H1 (cell line): ENCODE data around the gene DDX1. TPM values are rescaled to one million over a fixed set of nuclear protein-coding genes. Genes with fewer than 3 reads are reported as not detected.

Source experiments
- CTCF ChIA-PET: fragments of 300-600 bp; sonication (Branson Sonifier 250); formaldehyde crosslinking; loops from one replicate; lab custom pipeline; 2021; ENCODE audit not compliant: partially characterized antibody; lab: Charles Lee
- POLR2A ChIA-PET: fragments of 300-600 bp; sonication (Branson Sonifier 250); formaldehyde crosslinking; loops from one replicate; lab custom pipeline; 2021; ENCODE audit warnings: inconsistent platforms; ENCODE audit not compliant: partially characterized antibody; lab: Charles Lee
- DNase-seq, 2 experiments: peaks; one replicate each; pipeline versions ENCODE4 v3.0.0 to v3.0.0-alpha.2; 2010 to 2022; ENCODE audit warnings: low spot score in 2 of 2, low read depth in 1 of 2, mixed read lengths in 1 of 2
- FAIRE-seq: peaks from 2 replicates; lab custom pipeline; 2011; peaks lifted over from hg19 to GRCh38; lab: Jason Lieb, UNC
- H2AFZ ChIP-seq: 2 replicates; pipeline ENCODE4 v1.8.1; 2012; ENCODE audit warnings: low read length, inconsistent platforms
- H2AK5ac ChIP-seq: 2 replicates; pipeline ENCODE4 v1.6.1; 2013; ENCODE audit warnings: low read depth, low read length
- H2BK120ac ChIP-seq: replicated peaks from 2 replicates; pipeline ENCODE3; 2013; ENCODE audit warnings: low read depth, low read length, inconsistent platforms
- H2BK12ac ChIP-seq: 2 replicates; pipeline ENCODE4 v1.6.1; 2013; ENCODE audit warnings: low read depth, low read length
- H2BK15ac ChIP-seq: 2 replicates; pipeline ENCODE4 v1.6.1; 2013; ENCODE audit warnings: low read length
- H2BK20ac ChIP-seq: 2 replicates; pipeline ENCODE4 v1.6.1; 2013; ENCODE audit warnings: low read length
- H2BK5ac ChIP-seq: 2 replicates; pipeline ENCODE4 v1.6.1; 2013; ENCODE audit warnings: low read depth, low read length
- H3K14ac ChIP-seq: 2 replicates; pipeline ENCODE4 v1.6.1; 2013; ENCODE audit warnings: inconsistent platforms; ENCODE audit not compliant: insufficient read length
- H3K18ac ChIP-seq: 2 replicates; pipeline ENCODE4 v1.6.1; 2013; ENCODE audit warnings: low read length; ENCODE audit errors: extremely low read depth
- H3K23ac ChIP-seq: 2 replicates; pipeline ENCODE4 v1.6.1; 2013; ENCODE audit warnings: inconsistent platforms; ENCODE audit not compliant: insufficient read length
- H3K23me2 ChIP-seq: 2 replicates; pipeline ENCODE4 v1.6.1; 2013; ENCODE audit warnings: low read depth, low read length
- H3K27ac ChIP-seq: 2 replicates; pipeline ENCODE4 v1.6.1; 2011; ENCODE audit warnings: low read depth, low read length, inconsistent platforms
- H3K27me3 ChIP-seq, 4 experiments: replicated peaks in 1 of 4; 1 replicate in 1 of 4; 2 replicates in 3 of 4; pipeline versions ENCODE4 v1.6.1 to v1.8.1; 2011 to 2013; ENCODE audit warnings: low read length in 3 of 4, mild to moderate bottlenecking in 3 of 4, inconsistent platforms in 2 of 4, mixed read lengths in 2 of 4, moderate library complexity in 1 of 4; ENCODE audit not compliant: control insufficient read depth in 3 of 4, insufficient read depth in 3 of 4; ENCODE audit errors: extremely low read depth in 1 of 4
- H3K36me3 ChIP-seq, 4 experiments: 2 replicates each; pipeline versions ENCODE4 v1.6.1 to v1.8.1; 2011 to 2013; ENCODE audit warnings: mild to moderate bottlenecking in 4 of 4, low read length in 3 of 4, moderate library complexity in 2 of 4, control low read depth in 1 of 4, inconsistent platforms in 1 of 4; ENCODE audit not compliant: insufficient read depth in 4 of 4, control insufficient read depth in 2 of 4
- H3K4ac ChIP-seq: replicated peaks from 2 replicates; pipeline ENCODE3; 2013; ENCODE audit warnings: low read length, low read depth, mixed read lengths, inconsistent platforms; ENCODE audit not compliant: insufficient read length
- H3K4me1 ChIP-seq, 4 experiments: replicated peaks in 1 of 4; 1 replicate in 1 of 4; 2 replicates in 3 of 4; pipeline versions ENCODE4 v1.6.1 to v1.8.1; 2011 to 2013; ENCODE audit warnings: low read length in 3 of 4, inconsistent platforms in 2 of 4, mixed read lengths in 1 of 4; ENCODE audit not compliant: insufficient read depth in 4 of 4, control insufficient read depth in 3 of 4
- H3K4me2 ChIP-seq, 2 experiments: 2 replicates each; pipeline versions ENCODE4 v1.6.1 to v1.8.1; 2011 to 2013; ENCODE audit warnings: low read depth in 2 of 2, low read length in 2 of 2, control low read depth in 1 of 2, inconsistent platforms in 1 of 2, mild to moderate bottlenecking in 1 of 2; ENCODE audit not compliant: insufficient read depth in 1 of 2
- H3K4me3 ChIP-seq, 4 experiments: fragments of 200-600, 300-600 bp in 1 of 4; sonication (generic), shearing (Covaris generic), sonication (Bioruptor Twin) in 1 of 4; 2 replicates each; pipeline versions ENCODE4 v1.5.1 to v1.8.1; 2011 to 2016; ENCODE audit warnings: low read length in 4 of 4, low read depth in 3 of 4, control low read depth in 2 of 4, inconsistent platforms in 2 of 4, mild to moderate bottlenecking in 2 of 4, mixed read lengths in 1 of 4, moderate library complexity in 1 of 4; ENCODE audit not compliant: insufficient read depth in 2 of 4; ENCODE audit errors: extremely low read depth in 1 of 4
- H3K56ac ChIP-seq: replicated peaks from 2 replicates; pipeline ENCODE3; 2013; ENCODE audit warnings: low read depth, mild to moderate bottlenecking, mixed read lengths, low read length, inconsistent platforms; ENCODE audit not compliant: insufficient read length
- H3K79me1 ChIP-seq: 2 replicates; pipeline ENCODE4 v1.6.1; 2013; ENCODE audit warnings: low read depth, low read length, control low read depth
- H3K79me2 ChIP-seq, 2 experiments: 2 replicates each; pipeline versions ENCODE4 v1.6.1 to v1.8.1; 2012 to 2013; ENCODE audit warnings: low read length in 2 of 2, mild to moderate bottlenecking in 2 of 2, inconsistent platforms in 1 of 2; ENCODE audit not compliant: insufficient read depth in 2 of 2, control insufficient read depth in 1 of 2
- H3K9ac ChIP-seq, 4 experiments: replicated peaks in 1 of 4; 1 replicate in 1 of 4; 2 replicates in 3 of 4; pipeline versions ENCODE4 v1.6.1 to v1.8.1; 2011 to 2013; ENCODE audit warnings: low read depth in 3 of 4, low read length in 3 of 4, control low read depth in 2 of 4, mild to moderate bottlenecking in 2 of 4, moderate library complexity in 2 of 4, inconsistent platforms in 1 of 4; ENCODE audit errors: extremely low read depth in 1 of 4
- H3K9me3 ChIP-seq, 2 experiments: 2 replicates each; pipeline versions ENCODE4 v1.6.1 to v1.8.1; 2012 to 2013; ENCODE audit warnings: mild to moderate bottlenecking in 2 of 2, moderate library complexity in 2 of 2, control low read depth in 1 of 2, inconsistent platforms in 1 of 2, low read depth in 1 of 2, low read length in 1 of 2, mixed read lengths in 1 of 2; ENCODE audit not compliant: insufficient read depth in 2 of 2
- H4K20me1 ChIP-seq, 2 experiments: replicated peaks in 1 of 2; 2 replicates each; pipeline versions ENCODE3 to v1.8.1; 2011 to 2013; ENCODE audit warnings: inconsistent platforms in 2 of 2, low read length in 2 of 2, mild to moderate bottlenecking in 1 of 2; ENCODE audit not compliant: insufficient read depth in 2 of 2, control insufficient read depth in 1 of 2
- H4K5ac ChIP-seq: 2 replicates; pipeline ENCODE4 v1.6.1; 2013; ENCODE audit warnings: low read length, low read depth, mixed read lengths, inconsistent platforms; ENCODE audit not compliant: insufficient read length
- H4K8ac ChIP-seq: 2 replicates; pipeline ENCODE4 v1.8.0; 2013; ENCODE audit warnings: mild to moderate bottlenecking, moderate library complexity, low read length, inconsistent platforms; ENCODE audit not compliant: insufficient read depth; ENCODE audit errors: extremely low read depth
- H4K91ac ChIP-seq: replicated peaks from 2 replicates; pipeline ENCODE3; 2013; ENCODE audit warnings: low read length, mixed read lengths, inconsistent platforms; ENCODE audit not compliant: insufficient read length
- JUND ChIP-seq: IDR thresholded peaks from 2 replicates; pipeline ENCODE4 v1.6.1; 2011; ENCODE audit warnings: mild to moderate bottlenecking, improper control_type of control experiment, low read length
- ZNF274 ChIP-seq: IDR thresholded peaks from 2 replicates; pipeline ENCODE4 v1.7.0; 2012; ENCODE audit warnings: low read length, borderline replicate concordance; ENCODE audit errors: extremely low read depth
- WGBS, 2 experiments: shearing (Covaris generic) in 1 of 2; methylation state at CpG; one replicate each; pipeline versions ENCODE4 v1.1.6 to v1.1.7; 2013 to 2015; ENCODE audit warnings: low lambda C conversion rate in 2 of 2, mixed read lengths in 2 of 2, inconsistent platforms in 1 of 2, low coverage in 1 of 2, missing lambda C conversion rate in 1 of 2; ENCODE audit not compliant: insufficient replicate concordance in 2 of 2, insufficient coverage in 1 of 2, insufficient read length in 1 of 2; ENCODE audit errors: extremely low coverage in 1 of 2, missing lambda C conversion rate in 1 of 2; 5-methylcytosine and 5-hydroxymethylcytosine counted together
- polyA plus RNA-seq, 7 experiments: library from polyadenylated mRNA; depleted of rRNA in 3 of 7; stranded (reverse) in 5 of 7; unstranded in 2 of 7; fragments of >200 nt in 5 of 7; fragments of 200-250 nt in 2 of 7; gene quantifications; 1 replicate in 5 of 7; 2 replicates in 1 of 7; 4 replicates in 1 of 7; pipeline versions ENCODE4 v1.2.1 to v1.2.3, GENCODE V29; 2011 to 2013; ENCODE audit warnings: missing spikeins in 2 of 7, mixed read lengths in 2 of 7
- total RNA-seq: library from RNA; stranded (reverse); fragmentation: NEBNext Ultra II Directional; extraction: Animal tissue kit (Norgen Biotek cat#: 25700); gene quantifications from 2 replicates; pipeline ENCODE4 v1.2.1, GENCODE V29; 2021

Gene DDX1
- total and polyA plus RNA-seq, 2 of the 8 experiments (the other 6 are each of a cell fraction or from before 2014, with no cell fraction given): 51.1 to 161 TPM

DNA sequence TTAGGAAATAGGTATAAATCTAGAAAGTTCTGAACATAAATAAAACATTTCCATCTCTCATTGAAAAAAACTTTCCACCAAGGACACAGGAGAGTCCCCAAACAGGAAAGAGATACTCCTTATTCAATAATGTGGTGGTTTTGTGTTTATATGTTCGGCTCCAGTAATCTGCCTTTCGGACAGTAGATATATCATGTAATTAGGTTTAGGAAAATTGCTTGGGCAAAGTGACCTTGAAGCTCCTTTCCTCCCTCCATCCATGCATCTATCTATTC is 69.6 kb downstream of the DDX1 start:
- H3K79me1 ChIP-seq: no peaks in the 10 kb centered on the region
- H2BK5ac ChIP-seq: no peak overlapping the region
- no peaks in the 10 kb centered on the region for H3K79me2 ChIP-seq
- H3K27ac ChIP-seq: no peak overlapping the region
- TF ChIP-seq ZNF274 (no peak), JUND (no peak)
- no peaks in the 10 kb centered on the region for H3K36me3 ChIP-seq
- H3K4ac ChIP-seq: no peak overlapping the region
- POLR2A ChIA-PET: interaction anchor here (1.1 kb wide), 1 partner anchor 19 kb away, joined by 3 read pairs; no protein-coding TSS in a partner anchor
- H4K91ac ChIP-seq: no peak overlapping the region
- no peak overlapping the region for H3K9ac ChIP-seq
- H4K5ac ChIP-seq: no peak overlapping the region
- H3K14ac ChIP-seq: no peak overlapping the region
- H2AFZ ChIP-seq: no peak overlapping the region
- H2BK12ac ChIP-seq: no peak overlapping the region
- H3K4me1 ChIP-seq: no peaks in the 10 kb centered on the region
- H3K23me2 ChIP-seq: no peaks in the 10 kb centered on the region
- no peak overlapping the region for H2BK120ac ChIP-seq
- no peak overlapping the region for H3K4me2 ChIP-seq
- no peaks in the 10 kb centered on the region for H4K20me1 ChIP-seq
- no peak overlapping the region for H3K56ac ChIP-seq
- no peaks in the 10 kb centered on the region for H3K27me3 ChIP-seq
- H2AK5ac ChIP-seq: no peak overlapping the region
- H3K23ac ChIP-seq: no peak overlapping the region
- DNase-seq (no peak), FAIRE-seq (no peak)
- CTCF ChIA-PET: interaction anchor here (1.3 to 5.1 kb wide), 5 partner anchors 10 to 199 kb away, joined by 3 to 15 read pairs (median 5); no protein-coding TSS in a partner anchor
- H2BK15ac ChIP-seq: no peak overlapping the region
- no peaks in the 10 kb centered on the region; a peak in 1 of 4 replicates for H3K9me3 ChIP-seq
- 92% methylated on average over 2 of the region's 2 CpGs; no CpG with 5 or more reads in 1 of the 2 experiments for WGBS, 2 experiments
- no peak overlapping the region for H3K18ac ChIP-seq
- no peak overlapping the region for H3K4me3 ChIP-seq
- no peak overlapping the region for H2BK20ac ChIP-seq
- H4K8ac ChIP-seq: no peak overlapping the region
